ENCODE results near the gene PIEZO2.

DNA sequence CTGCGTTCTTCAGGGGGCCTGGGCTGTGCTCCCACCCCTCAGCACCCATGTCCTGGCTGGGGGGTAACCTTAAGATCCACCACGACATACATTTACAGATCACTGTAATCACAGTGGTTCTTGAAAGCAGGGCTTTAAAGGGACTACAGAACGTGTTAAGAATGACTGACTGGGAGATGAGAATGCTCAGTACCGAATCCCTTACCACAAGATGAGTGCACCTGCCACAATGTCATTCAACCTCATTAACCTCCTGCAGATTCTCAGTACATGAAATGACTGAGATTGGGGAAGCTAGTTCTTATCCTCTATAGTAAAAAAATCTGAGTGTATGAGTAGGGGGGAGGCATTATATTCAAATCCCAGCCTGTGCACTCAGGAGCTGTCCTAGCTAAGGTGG is 10.5 kb upstream of the PIEZO2 start:
- no peak for TF ChIP-seq CTCF (IDR thresholded peaks at IDR 0.05; ENCODE audit: insufficient read depth, low read length, poor library complexity, severe bottlenecking)
- TF ChIP-seq EZH2phosphoT487 (conservative IDR thresholded peaks at IDR 0.05; ENCODE audit: low read length), result no peak

Measured in SU-DHL-6 (cell line).